Prostate gland (tissue), 2 donors: ENCODE results near the gene TAS2R41. TPM values are rescaled to one million over a fixed set of nuclear protein-coding genes. Genes with fewer than 3 reads are reported as not detected.

ENCODE experiments used
- DNase-seq: peaks from one replicate; pipeline ENCODE4 v3.0.0-alpha.2; 2019; ENCODE audit warnings: low spot score
- H3K27ac ChIP-seq, 2 donors: fragments of 200-600 bp; sonication (generic); 2 replicates each; pipeline ENCODE4 v1.5.1; 2017 to 2019
- H3K27me3 ChIP-seq: fragments of 200-600 bp; sonication (generic); replicated peaks from 2 replicates; pipeline ENCODE4 v1.5.1; 2019; ENCODE audit not compliant: insufficient read depth
- H3K36me3 ChIP-seq, 2 donors: fragments of 200-600 bp; sonication (generic); 1 replicate in 1 of 2; 2 replicates in 1 of 2; pipeline versions ENCODE4 v1.5.1 to v1.8.1; 2017 to 2019
- H3K4me1 ChIP-seq: fragments of 200-600 bp; sonication (generic); replicated peaks from 2 replicates; pipeline ENCODE4 v1.5.1; 2019
- H3K4me3 ChIP-seq, 2 donors: fragments of 200-600 bp; sonication (generic); 2 replicates each; pipeline ENCODE4 v1.5.1; 2017 to 2019
- H3K9me3 ChIP-seq: fragments of 200-600 bp; sonication (generic); 2 replicates; pipeline ENCODE4 v1.5.1; 2017
- POLR2A ChIP-seq: fragments of 450-650 bp; IDR thresholded peaks from one replicate; pipeline ENCODE4 v1.6.1; 2016; ENCODE audit warnings: antibody characterized with exemption, mild to moderate bottlenecking
- POLR2AphosphoS5 ChIP-seq: sonication (generic); formaldehyde crosslinking; IDR thresholded peaks from one replicate; pipeline ENCODE4 v1.6.1; 2017; ENCODE audit warnings: antibody characterized with exemption
- WGBS: methylation state at CpG from one replicate; pipeline ENCODE4 v1.1.5; 2018; 5-methylcytosine and 5-hydroxymethylcytosine counted together
- intact Hi-C: fragments of 100-400 bp; cut with DNase I; formaldehyde crosslinking; loops from one replicate; pipeline ENCODE4 v1.14.2; 2022
- total RNA-seq, 2 donors: library from RNA; depleted of rRNA; stranded (reverse); fragments of >200 nt; gene quantifications; one replicate each; pipeline ENCODE4 v1.1.0, GENCODE V29; 2016
- TF ChIP-seq, protein P1 (sequence below), 4 experiments: fragments of 200-600 bp in 2 of 4; fragments of 450-650 bp in 2 of 4; sonication (generic) in 2 of 4; IDR thresholded peaks; 1 replicate in 3 of 4; 2 replicates in 1 of 4; pipeline ENCODE4 v1.5.1; 2016 to 2019; ENCODE audit warnings: antibody characterized with exemption in 4 of 4, mild to moderate bottlenecking in 2 of 4, moderate library complexity in 2 of 4

TAS2R41 gene
- total RNA-seq, 2 donors from 2014 or later: 2.7 TPM; not detected in 1

DNA sequence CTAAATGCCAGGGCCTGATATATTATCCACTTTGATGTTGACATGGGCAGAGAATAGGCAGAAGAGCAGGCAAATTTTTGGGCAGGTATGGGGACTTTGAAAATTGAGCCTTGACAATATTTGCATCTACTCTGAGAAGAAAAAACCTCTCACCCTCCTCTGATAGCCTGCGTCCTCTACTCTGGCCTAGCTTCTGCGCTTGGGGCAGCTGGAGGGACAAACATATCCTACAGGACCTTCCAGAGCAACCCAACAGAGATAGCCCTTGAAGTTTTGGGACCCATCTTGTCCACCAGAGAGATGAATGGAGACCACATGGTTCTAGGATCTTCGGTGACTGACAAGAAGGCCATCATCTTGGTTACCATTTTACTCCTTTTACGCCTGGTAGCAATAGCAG is 34.5 kb upstream of the TAS2R41 start, which contains the start of gene TAS2R60:
TAS2R60 (plus strand) TSS at position 301 of the 400 bp plus-strand sequence; CDS start at position 301, 0 bp downstream.
- TF ChIP-seq POLR2AphosphoS5: no peak
- TF ChIP-seq POLR2A: no peak
- TF ChIP-seq, protein P1, sequence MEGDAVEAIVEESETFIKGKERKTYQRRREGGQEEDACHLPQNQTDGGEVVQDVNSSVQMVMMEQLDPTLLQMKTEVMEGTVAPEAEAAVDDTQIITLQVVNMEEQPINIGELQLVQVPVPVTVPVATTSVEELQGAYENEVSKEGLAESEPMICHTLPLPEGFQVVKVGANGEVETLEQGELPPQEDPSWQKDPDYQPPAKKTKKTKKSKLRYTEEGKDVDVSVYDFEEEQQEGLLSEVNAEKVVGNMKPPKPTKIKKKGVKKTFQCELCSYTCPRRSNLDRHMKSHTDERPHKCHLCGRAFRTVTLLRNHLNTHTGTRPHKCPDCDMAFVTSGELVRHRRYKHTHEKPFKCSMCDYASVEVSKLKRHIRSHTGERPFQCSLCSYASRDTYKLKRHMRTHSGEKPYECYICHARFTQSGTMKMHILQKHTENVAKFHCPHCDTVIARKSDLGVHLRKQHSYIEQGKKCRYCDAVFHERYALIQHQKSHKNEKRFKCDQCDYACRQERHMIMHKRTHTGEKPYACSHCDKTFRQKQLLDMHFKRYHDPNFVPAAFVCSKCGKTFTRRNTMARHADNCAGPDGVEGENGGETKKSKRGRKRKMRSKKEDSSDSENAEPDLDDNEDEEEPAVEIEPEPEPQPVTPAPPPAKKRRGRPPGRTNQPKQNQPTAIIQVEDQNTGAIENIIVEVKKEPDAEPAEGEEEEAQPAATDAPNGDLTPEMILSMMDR (IDR thresholded peaks at IDR 0.05): no peak
- Histone ChIP-seq H3K4me3 (no peak within 1 kb of the TSS), H3K27me3 (no peaks in the 10 kb centered on the region), H3K36me3 (no peaks in the 10 kb centered on the region), H3K4me1 (no peaks in the 10 kb centered on the region), H3K9me3 (no peaks in the 10 kb centered on the region), H3K27ac (no peak within 1 kb of the TSS)
- WGBS: 90% methylated on average over 4 of the region's 4 CpGs
- no peak for DNase-seq
- intact Hi-C loops: no loop called here

DNA sequence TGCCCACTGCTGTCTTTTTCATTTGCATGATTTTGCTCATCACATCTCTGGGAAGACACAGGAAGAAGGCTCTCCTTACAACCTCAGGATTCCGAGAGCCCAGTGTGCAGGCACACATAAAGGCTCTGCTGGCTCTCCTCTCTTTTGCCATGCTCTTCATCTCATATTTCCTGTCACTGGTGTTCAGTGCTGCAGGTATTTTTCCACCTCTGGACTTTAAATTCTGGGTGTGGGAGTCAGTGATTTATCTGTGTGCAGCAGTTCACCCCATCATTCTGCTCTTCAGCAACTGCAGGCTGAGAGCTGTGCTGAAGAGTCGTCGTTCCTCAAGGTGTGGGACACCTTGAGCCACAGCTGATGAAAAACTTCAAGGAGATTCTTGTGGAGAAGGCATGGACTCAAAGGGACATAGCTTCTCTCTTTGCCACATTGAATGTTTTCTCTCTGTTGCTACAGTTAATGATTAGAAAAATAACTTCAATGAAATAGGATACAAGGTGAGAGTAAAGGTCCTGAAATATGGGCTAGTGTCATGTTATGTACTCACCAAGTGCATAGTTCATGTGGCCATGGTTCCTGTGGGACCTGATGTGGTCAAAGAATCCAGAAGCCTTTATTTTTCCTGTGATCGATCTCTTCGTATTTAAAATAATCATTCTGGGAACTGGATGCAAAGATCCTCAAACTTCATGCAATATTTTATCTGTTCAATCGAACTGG is 33.5 kb upstream of the TAS2R41 start:
- Histone ChIP-seq H3K4me1 (no peaks in the 10 kb centered on the region), H3K36me3 (no peaks in the 10 kb centered on the region), H3K4me3 (no peak overlapping the region), H3K27me3 (no peaks in the 10 kb centered on the region), H3K9me3 (no peaks in the 10 kb centered on the region), H3K27ac (no peak overlapping the region)
- TF ChIP-seq POLR2A: no peak
- TF ChIP-seq, protein P1 (IDR thresholded peaks at IDR 0.05): no peak
- intact Hi-C loops: no loop called here
- DNase-seq: no peak
- WGBS: 94% methylated on average over 6 of the region's 6 CpGs

DNA sequence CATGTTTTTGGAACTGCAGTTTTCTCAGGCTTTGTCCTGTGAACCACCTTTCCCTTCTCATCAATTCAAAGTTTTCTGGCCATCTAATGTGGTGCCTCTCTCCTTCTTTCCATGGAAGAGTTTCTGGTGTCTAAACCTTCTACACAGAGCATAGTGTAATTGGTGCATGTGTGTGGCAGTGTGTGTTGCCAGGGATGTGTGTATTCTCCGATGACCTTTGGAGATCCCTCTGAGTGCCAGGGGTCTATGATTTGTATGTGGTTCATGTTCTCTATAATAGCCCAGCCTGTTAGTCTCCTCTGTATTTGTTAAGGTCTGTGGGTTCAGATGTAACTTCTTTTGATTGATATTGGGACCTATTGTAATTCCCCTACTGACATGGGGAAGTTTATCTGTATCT is 32.9 kb upstream of the TAS2R41 start:
- intact Hi-C loops: no loop called here
- Histone ChIP-seq H3K27me3 (no peaks in the 10 kb centered on the region), H3K9me3 (no peaks in the 10 kb centered on the region), H3K36me3 (no peaks in the 10 kb centered on the region), H3K27ac (no peak overlapping the region), H3K4me3 (no peak overlapping the region), H3K4me1 (no peaks in the 10 kb centered on the region)
- no peak for DNase-seq
- TF ChIP-seq POLR2A (no peak), POLR2AphosphoS5 (no peak)
- TF ChIP-seq, protein P1 (IDR thresholded peaks at IDR 0.05): no peak
- WGBS: 92% methylated on average over 1 of the region's 1 CpG

DNA sequence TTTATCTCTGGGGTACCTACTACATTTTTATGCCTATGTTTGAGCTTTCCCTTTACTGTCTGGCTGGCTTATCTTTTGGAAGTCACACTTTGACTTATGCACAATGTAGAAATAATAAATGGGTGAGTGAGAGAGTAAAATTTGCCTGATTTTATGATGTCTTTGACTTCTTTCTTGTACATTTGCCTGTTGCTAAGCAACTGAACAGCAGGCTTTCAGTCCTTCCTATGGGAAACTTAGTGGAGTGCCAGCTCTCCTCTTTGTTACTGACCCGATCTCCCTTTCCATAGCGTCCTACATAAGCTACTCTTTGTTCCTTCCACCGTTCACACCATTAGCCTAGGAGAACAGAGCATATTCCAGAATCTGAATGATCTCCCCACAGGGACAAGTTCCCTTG is 30.2 kb upstream of the TAS2R41 start:
- H3K4me1 ChIP-seq: no peaks in the 10 kb centered on the region
- no peak overlapping the region for H3K4me3 ChIP-seq
- H3K27ac ChIP-seq: no peak overlapping the region
- 31% methylated on average over 3 of the region's 3 CpGs for WGBS
- H3K36me3 ChIP-seq: no peaks in the 10 kb centered on the region
- H3K27me3 ChIP-seq: no peaks in the 10 kb centered on the region
- H3K9me3 ChIP-seq: no peaks in the 10 kb centered on the region
- intact Hi-C loops: no loop called here
- TF ChIP-seq POLR2AphosphoS5 (no peak), POLR2A (no peak)
- TF ChIP-seq, protein P1 (IDR thresholded peaks at IDR 0.05): no peak
- no peak for DNase-seq

DNA sequence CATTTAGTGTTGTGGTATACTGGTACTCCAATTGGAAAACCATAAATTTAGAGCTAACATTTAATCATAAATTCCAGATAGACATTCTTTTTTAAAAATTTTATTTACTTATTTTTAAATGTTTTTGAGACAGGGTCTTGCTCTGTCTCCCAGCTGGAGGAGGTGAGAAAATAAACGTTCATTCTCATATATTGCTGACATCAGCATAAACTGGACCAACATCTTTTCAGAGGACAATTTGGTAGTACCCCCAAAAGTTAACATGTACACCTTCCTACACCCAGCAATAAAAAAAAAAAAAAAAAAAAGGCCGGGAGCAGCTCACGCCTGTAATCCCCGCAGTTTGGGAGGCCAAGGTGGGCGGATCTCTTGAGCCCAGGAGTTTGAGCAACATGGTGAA is 29.2 kb upstream of the TAS2R41 start:
- no peaks in the 10 kb centered on the region for H3K27me3 ChIP-seq

More for the DNA sequence above, 29.2 kb upstream of the TAS2R41 start:
- WGBS: 76% methylated on average over 5 of the region's 5 CpGs
- DNase-seq: no peak
- TF ChIP-seq POLR2A: no peak
- TF ChIP-seq, protein P1 (IDR thresholded peaks at IDR 0.05): no peak
- Histone ChIP-seq H3K27ac (no peak overlapping the region), H3K36me3 (no peaks in the 10 kb centered on the region), H3K4me1 (no peaks in the 10 kb centered on the region), H3K4me3 (no peak overlapping the region), H3K9me3 (no peaks in the 10 kb centered on the region)
- intact Hi-C loops: no loop called here
